ENCODE data around the gene SYT1. TPM values are rescaled to one million over a fixed set of nuclear protein-coding genes. Genes with fewer than 3 reads are reported as not detected.
A peak's percentile ranks its signal among the peaks of the same experiment; 100 is the strongest.

Gene SYT1
- total and polyA plus RNA-seq, 2 of the 4 experiments (the other 2 are of a cell fraction) = 2.8 to 3.0 TPM

GRCh38 chr12:79020106-79020505 lies 155.5 kb downstream of the SYT1 start:
- Histone ChIP-seq H3K14ac (replicated peaks; ENCODE audit: low read depth, low read length) (no peak overlapping the region), H2BK120ac (ENCODE audit: low read depth, low read length) (no peak overlapping the region), H3K4ac (ENCODE audit: low read depth, low read length) (no peak overlapping the region), H3K18ac (ENCODE audit: low read depth, low read length) (no peak overlapping the region), H3K27ac (ENCODE audit: insufficient read depth, low read length) (no peak overlapping the region), H4K20me1 (ENCODE audit: insufficient read depth, low read length) (no peaks in the 10 kb centered on the region), H4K91ac (ENCODE audit: insufficient read depth, low read depth, low read length) (no peak overlapping the region), H3K23ac (ENCODE audit: low read depth, low read length) (no peak overlapping the region), H3K27me3 (ENCODE audit: control insufficient read depth, insufficient read depth, low read length) (no peaks in the 10 kb centered on the region), H3K4me1 (ENCODE audit: control insufficient read depth, insufficient read depth, low read length) (no peaks in the 10 kb centered on the region), H4K8ac (ENCODE audit: low read depth in 2 of 2, low read length in 2 of 2) (no peak overlapping the region), H3K56ac (ENCODE audit: extremely low read depth, insufficient read depth, low read length) (no peak overlapping the region), H2AK5ac (ENCODE audit: low read depth, low read length) (no peak overlapping the region), H2BK15ac (ENCODE audit: low read depth, low read length) (no peak overlapping the region), H3K4me2 (ENCODE audit: low read depth, low read length) (no peak overlapping the region), H2AFZ (replicated peaks; ENCODE audit: low read length, poor library complexity) (no peak overlapping the region), H3K36me3 (ENCODE audit: control insufficient read depth, insufficient read depth, low read length) (no peaks in the 10 kb centered on the region), H2BK20ac (ENCODE audit: low read depth, low read length) (no peak overlapping the region), H2AK9ac (replicated peaks; ENCODE audit: low read depth, low read length, poor library complexity) (no peak overlapping the region), H3K4me3 (ENCODE audit: insufficient read depth, low read depth, low read length) (no peak overlapping the region), H2BK5ac (ENCODE audit: low read depth, low read length, poor library complexity, severe bottlenecking) (no peak overlapping the region), H4K5ac (ENCODE audit: low read depth, low read length) (no peak overlapping the region), H3K9me1 (ENCODE audit: insufficient read depth, low read length) (no peaks in the 10 kb centered on the region; the same call in 1 of the 2 replicates), H3K9ac (ENCODE audit: low read depth, low read length) (no peak overlapping the region), H3K9me3 (ENCODE audit: control insufficient read depth, insufficient read depth, low read length) (no peaks in the 10 kb centered on the region), H3K79me1 (ENCODE audit: low read depth in 1 of 2, low read length in 2 of 2) (no peaks in the 10 kb centered on the region)
- DNase-seq (peak; percentile 29), ATAC-seq (ENCODE audit: low read depth) (no peak)
- POLR2A ChIA-PET (ENCODE audit: unreplicated experiment) = no interaction called here
- TF ChIP-seq CEBPB (IDR thresholded peaks at IDR 0.05; ENCODE audit: low read depth, low read length) = no peak
- TF ChIP-seq CHD1 (IDR thresholded peaks at IDR 0.05; ENCODE audit: low read depth, low read length) = no peak
- TF ChIP-seq FOS (IDR thresholded peaks at IDR 0.05; ENCODE audit: low read depth, low read length) = no peak
- no peak for TF ChIP-seq MXI1 (IDR thresholded peaks at IDR 0.05; ENCODE audit: borderline replicate concordance, low read depth, low read length)
- no peak for TF ChIP-seq POLR2A (IDR thresholded peaks at IDR 0.05; ENCODE audit: low read depth, low read length)
- TF ChIP-seq CTCF (conservative IDR thresholded peaks at IDR 0.05; ENCODE audit: low read depth, low read length) = no peak
- no peak for TF ChIP-seq USF2 (IDR thresholded peaks at IDR 0.05; ENCODE audit: low read depth, low read length)
- TF ChIP-seq ELK1 (IDR thresholded peaks at IDR 0.05; ENCODE audit: borderline replicate concordance, low read depth, low read length) = no peak
- TF ChIP-seq MAZ (IDR thresholded peaks at IDR 0.05; ENCODE audit: borderline replicate concordance, low read depth, low read length) = no peak
- no peak for TF ChIP-seq RFX5 (IDR thresholded peaks at IDR 0.05; ENCODE audit: low read depth, low read length)
- no peak for TF ChIP-seq SMC3 (IDR thresholded peaks at IDR 0.05; ENCODE audit: low read depth, low read length)
- CTCF ChIA-PET = no interaction called here
- intact Hi-C loops (cut with micrococcal nuclease) = no loop called here
- in situ Hi-C loops (cut with MboI; ENCODE audit: low sequenced_read_pairs) = no loop called here
- BruUV-seq (replicated peaks) = no TSS peak
- 100% methylated on average over 1 of the region's 1 CpG; no CpG with 5 or more reads in 1 of the 2 experiments for WGBS, 2 experiments (ENCODE audit: extremely low coverage in 2 of 2, insufficient read length in 1 of 2)
- dilution Hi-C loops (cut with HindIII; ENCODE audit: low sequenced_read_pairs, unreplicated experiment) = no loop called here
